Measurements from ENCODE around the gene INHBC. TPM values are rescaled to one million over a fixed set of nuclear protein-coding genes. Genes with fewer than 3 reads are reported as not detected.

Gene INHBC
- total RNA-seq, 2 experiments from 2014 or later = not detected

GRCh38 chr12:57458665-57459054 lies 24.1 kb downstream of the INHBC start:
- H3K4me1 Mint-ChIP-seq = peaks cover 57% of the 10 kb centered on the region
- H3K36me3 Mint-ChIP-seq (ENCODE audit: low read depth) = no peaks in the 10 kb centered on the region
- H3K4me3 Mint-ChIP-seq = peak overlapping the region; percentile 93
- ChIA-PET CTCF (interaction anchor here (0.6 to 9.8 kb wide), 52 partner anchors 8 to 445 kb away, joined by 3 to 204 read pairs (median 4); partner anchors contain the start of genes ARHGAP9, ARHGEF25, B4GALNT1 and DCTN2), POLR2A (interaction anchor here (0.8 to 6.4 kb wide), 14 partner anchors 11 to 989 kb away, joined by 3 to 72 read pairs (median 4); partner anchors contain the start of genes ARHGAP9, DDIT3, NACA and PIP4K2C)
- peak overlapping the region; percentile 95 for H3K27ac Mint-ChIP-seq
- no peaks in the 10 kb centered on the region for H3K9me3 Mint-ChIP-seq
- no peak for DNase-seq
- peaks cover 23% of the 10 kb centered on the region for H3K27me3 Mint-ChIP-seq

GRCh38 chr12:57459055-57459749 lies 24.6 kb downstream of the INHBC start:
- CTCF ChIA-PET = interaction anchor here (0.6 to 9.8 kb wide), 53 partner anchors 9 to 444 kb away, joined by 3 to 204 read pairs (median 4); partner anchors contain the start of genes ARHGAP9, ARHGEF25, B4GALNT1 and DCTN2
- POLR2A ChIA-PET = interaction anchor here (0.8 to 6.4 kb wide), 14 partner anchors 10 to 990 kb away, joined by 3 to 72 read pairs (median 4); partner anchors contain the start of genes ARHGAP9, DDIT3 and PIP4K2C
- peak; percentile 93 for DNase-seq
- H3K36me3 Mint-ChIP-seq (ENCODE audit: low read depth) = no peaks in the 10 kb centered on the region
- H3K9me3 Mint-ChIP-seq = no peaks in the 10 kb centered on the region
- peaks cover 62% of the 10 kb centered on the region for H3K4me1 Mint-ChIP-seq
- H3K27ac Mint-ChIP-seq = peak overlapping the region; percentile 95
- H3K4me3 Mint-ChIP-seq = peak overlapping the region; percentile 93
- H3K27me3 Mint-ChIP-seq = peaks cover 23% of the 10 kb centered on the region

- POLR2A ChIA-PET = interaction anchor here (0.8 to 6.4 kb wide), 9 partner anchors 12 to 284 kb away, joined by 3 to 72 read pairs (median 5); partner anchors contain the start of genes ARHGAP9 and DDIT3
- Mint-ChIP-seq H3K4me1 (peaks cover 66% of the 10 kb centered on the region), H3K27ac (peak within 1 kb of the TSS; percentile 95), H3K9me3 (no peaks in the 10 kb centered on the region), H3K4me3 (peak within 1 kb of the TSS; percentile 93), H3K27me3 (peaks cover 23% of the 10 kb centered on the region), H3K36me3 (ENCODE audit: low read depth) (no peaks in the 10 kb centered on the region)
- DNase-seq = no peak
- CTCF ChIA-PET = interaction anchor here (0.6 to 9.8 kb wide), 25 partner anchors 9 to 281 kb away, joined by 3 to 204 read pairs (median 6); partner anchors contain the start of genes ARHGAP9, DCTN2, INHBC and MARS1
Observed at GRCh38 chr12:57459750-57460467, 25.3 kb downstream of the INHBC start, which contains the start of gene GLI1. Gene GLI1, plus strand, starts transcription at chr12:57459785. Its CDS starts 3,907 bp downstream, at chr12:57463692.

DNA sequence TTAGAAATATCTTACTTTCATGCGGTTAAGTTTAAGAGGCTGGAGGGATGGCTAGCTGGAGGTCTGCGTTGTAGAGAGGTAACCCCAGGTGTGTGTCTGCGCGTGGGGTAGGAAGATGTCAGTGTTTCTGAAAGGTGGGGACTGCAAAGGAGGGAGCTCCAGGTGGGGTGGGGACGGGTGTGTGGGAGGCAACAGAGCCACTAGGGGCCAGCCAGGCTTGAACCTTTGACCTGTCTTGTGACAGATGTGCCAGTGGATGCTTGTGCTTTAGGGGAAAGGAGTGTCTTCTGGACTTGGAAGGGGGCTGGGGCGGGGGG lies 25.8 kb downstream of the INHBC start:
- H3K4me1 Mint-ChIP-seq = peaks cover 68% of the 10 kb centered on the region
- CTCF ChIA-PET = interaction anchor here (2.2 to 9.8 kb wide), 3 partner anchors 15 to 27 kb away, joined by 16 to 204 read pairs (median 17); partner anchors contain the start of genes ARHGAP9, INHBC and MARS1
- H3K27me3 Mint-ChIP-seq = peaks cover 23% of the 10 kb centered on the region
- no peaks in the 10 kb centered on the region for H3K9me3 Mint-ChIP-seq
- no peak for DNase-seq
- peak overlapping the region; percentile 6 for H3K27ac Mint-ChIP-seq
- POLR2A ChIA-PET = interaction anchor here (0.9 to 6.4 kb wide), 6 partner anchors 11 to 284 kb away, joined by 3 to 72 read pairs (median 4); partner anchors contain the start of genes ARHGAP9 and DDIT3
- H3K4me3 Mint-ChIP-seq = peak overlapping the region; percentile 61
- no peaks in the 10 kb centered on the region for H3K36me3 Mint-ChIP-seq (ENCODE audit: low read depth)

- DNase-seq = no peak
- Mint-ChIP-seq H3K36me3 (ENCODE audit: low read depth) (no peaks in the 10 kb centered on the region), H3K4me1 (peaks cover 63% of the 10 kb centered on the region), H3K27ac (no peak overlapping the region), H3K27me3 (peaks cover 23% of the 10 kb centered on the region), H3K9me3 (no peaks in the 10 kb centered on the region), H3K4me3 (peak overlapping the region; percentile 85)
- ChIA-PET POLR2A (interaction anchor here (0.9 to 6.4 kb wide), 5 partner anchors 11 to 283 kb away, joined by 3 to 72 read pairs (median 4); partner anchors contain the start of gene ARHGAP9), CTCF (interaction anchor here (9.8 kb wide), 1 partner anchor 14 kb away, joined by 204 read pairs; the partner anchor contains the start of gene ARHGAP9)
Observed at GRCh38 chr12:57460841-57461275, 26.3 kb downstream of the INHBC start.

GRCh38 chr12:57461276-57461916 lies 26.8 kb downstream of the INHBC start:
- H3K27me3 Mint-ChIP-seq = peaks cover 23% of the 10 kb centered on the region
- DNase-seq = peak; percentile 41

DNA sequence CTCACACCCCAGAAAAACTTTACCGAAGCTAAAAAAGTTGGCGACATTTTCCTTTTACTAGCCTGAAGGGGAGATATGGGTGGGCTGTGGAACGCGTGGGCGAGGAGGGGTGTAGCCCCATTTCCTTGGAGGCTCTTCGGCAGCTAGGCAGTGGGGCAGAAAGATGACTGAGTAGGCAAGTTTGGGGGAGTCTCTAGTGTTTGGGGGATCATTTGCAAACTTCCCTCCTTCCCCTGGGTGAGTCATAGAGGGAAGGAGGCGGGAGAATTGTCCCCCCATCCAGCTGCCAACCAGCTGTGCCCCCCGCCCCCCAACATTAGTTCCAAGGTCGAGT lies 27.3 kb downstream of the INHBC start:
- Mint-ChIP-seq H3K27ac (peak overlapping the region; percentile 28), H3K36me3 (ENCODE audit: low read depth) (no peaks in the 10 kb centered on the region), H3K4me3 (peak overlapping the region; percentile 85), H3K27me3 (peaks cover 23% of the 10 kb centered on the region), H3K9me3 (no peaks in the 10 kb centered on the region), H3K4me1 (peaks cover 57% of the 10 kb centered on the region)
- no peak for DNase-seq
- CTCF ChIA-PET = interaction anchor here (0.8 to 9.8 kb wide), 9 partner anchors 8 to 414 kb away, joined by 3 to 204 read pairs (median 4); partner anchors contain the start of genes ARHGAP9, DCTN2 and INHBE
- POLR2A ChIA-PET = interaction anchor here (0.6 to 6.4 kb wide), 4 partner anchors 15 to 56 kb away, joined by 3 to 72 read pairs (median 4); partner anchors contain the start of genes ARHGAP9 and MARS1

More at GRCh38 chr12:57461276-57461916, 26.8 kb downstream of the INHBC start:
- H3K27ac Mint-ChIP-seq = no peak overlapping the region
- peaks cover 59% of the 10 kb centered on the region for H3K4me1 Mint-ChIP-seq
- peak overlapping the region; percentile 85 for H3K4me3 Mint-ChIP-seq
- CTCF ChIA-PET = interaction anchor here (0.9 to 9.8 kb wide), 3 partner anchors 8 to 30 kb away, joined by 4 to 204 read pairs (median 30); partner anchors contain the start of genes ARHGAP9 and INHBE
- H3K36me3 Mint-ChIP-seq (ENCODE audit: low read depth) = no peaks in the 10 kb centered on the region
- H3K9me3 Mint-ChIP-seq = no peaks in the 10 kb centered on the region
- POLR2A ChIA-PET = interaction anchor here (1.3 to 6.4 kb wide), 3 partner anchors 16 to 231 kb away, joined by 3 to 72 read pairs (median 5); partner anchors contain the start of gene ARHGAP9

- Mint-ChIP-seq H3K27ac (peak overlapping the region; percentile 38), H3K4me3 (peak overlapping the region; percentile 85), H3K4me1 (peaks cover 57% of the 10 kb centered on the region), H3K9me3 (no peaks in the 10 kb centered on the region), H3K27me3 (peaks cover 23% of the 10 kb centered on the region), H3K36me3 (ENCODE audit: low read depth) (no peaks in the 10 kb centered on the region)
- ChIA-PET POLR2A (interaction anchor here (0.6 to 6.4 kb wide), 4 partner anchors 15 to 151 kb away, joined by 4 to 72 read pairs (median 4); partner anchors contain the start of genes ARHGAP9 and MARS1), CTCF (interaction anchor here (0.5 to 9.8 kb wide), 12 partner anchors 9 to 415 kb away, joined by 3 to 204 read pairs (median 3); partner anchors contain the start of genes ARHGAP9, DCTN2 and INHBE)
- peak; percentile 90 for DNase-seq
Observed at GRCh38 chr12:57462251-57462911, 27.8 kb downstream of the INHBC start.

DNA sequence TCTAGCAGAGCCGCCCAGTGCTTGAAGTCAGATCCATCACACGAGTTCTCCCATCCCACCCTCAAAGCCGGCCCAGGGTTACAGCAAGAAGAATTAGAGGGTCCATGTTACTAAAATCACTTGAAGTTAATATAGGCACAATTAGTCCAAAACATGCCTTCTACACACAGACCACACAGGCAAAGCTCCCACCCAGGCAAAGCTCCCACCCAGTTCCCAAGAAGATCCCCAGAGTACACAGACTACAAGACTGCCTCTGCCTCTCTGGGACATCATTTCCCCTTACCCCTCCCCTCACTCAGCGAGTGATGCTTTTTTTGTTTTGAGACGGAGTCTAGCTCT lies 28.3 kb downstream of the INHBC start:
- H3K9me3 Mint-ChIP-seq = no peaks in the 10 kb centered on the region
- H3K4me1 Mint-ChIP-seq = peaks cover 55% of the 10 kb centered on the region
- peak overlapping the region; percentile 38 for H3K27ac Mint-ChIP-seq
- no peak for DNase-seq
- peaks cover 5% of the 10 kb centered on the region for H3K36me3 Mint-ChIP-seq (ENCODE audit: low read depth)
- POLR2A ChIA-PET = interaction anchor here (0.9 to 6.4 kb wide), 3 partner anchors 14 to 151 kb away, joined by 4 to 72 read pairs (median 4); partner anchors contain the start of gene ARHGAP9
- peak overlapping the region; percentile 85 for H3K4me3 Mint-ChIP-seq
- CTCF ChIA-PET = interaction anchor here (0.5 to 9.8 kb wide), 13 partner anchors 9 to 415 kb away, joined by 3 to 204 read pairs (median 3); partner anchors contain the start of genes ARHGAP9, DCTN2, INHBE and SHMT2
- peaks cover 23% of the 10 kb centered on the region for H3K27me3 Mint-ChIP-seq

DNA sequence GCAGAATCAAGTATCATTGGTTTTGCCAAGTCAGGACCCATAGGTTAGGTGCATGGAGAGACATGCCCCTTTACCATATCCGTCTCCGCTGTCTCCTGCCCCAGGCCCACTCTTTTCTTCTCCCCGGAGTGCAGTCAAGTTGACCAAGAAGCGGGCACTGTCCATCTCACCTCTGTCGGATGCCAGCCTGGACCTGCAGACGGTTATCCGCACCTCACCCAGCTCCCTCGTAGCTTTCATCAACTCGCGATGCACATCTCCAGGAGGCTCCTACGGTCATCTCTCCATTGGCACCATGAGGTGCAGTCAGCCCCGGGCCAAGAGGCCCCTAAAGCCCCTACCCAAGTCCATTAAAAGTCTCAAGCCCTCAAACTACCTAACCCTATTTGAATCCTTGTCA lies 30.0 kb downstream of the INHBC start:
- POLR2A ChIA-PET = interaction anchor here (2.1 kb wide), 1 partner anchor 16 kb away, joined by 5 read pairs; no protein-coding TSS in a partner anchor
- CTCF ChIA-PET = interaction anchor here (2.3 to 9.8 kb wide), 3 partner anchors 10 to 12 kb away, joined by 12 to 204 read pairs (median 30); partner anchors contain the start of genes ARHGAP9 and INHBE
- Mint-ChIP-seq H3K4me3 (no peak overlapping the region), H3K36me3 (ENCODE audit: low read depth) (peaks cover 17% of the 10 kb centered on the region), H3K4me1 (peaks cover 44% of the 10 kb centered on the region), H3K27me3 (peaks cover 21% of the 10 kb centered on the region), H3K27ac (no peak overlapping the region), H3K9me3 (no peaks in the 10 kb centered on the region)
- no peak for DNase-seq
